HG02870 (cell line): ENCODE measurements around the gene TSHZ1.

Experiments
- ATAC-seq: cut with Tn5 transposase; IDR thresholded peaks from one replicate; pipeline ENCODE4 v1.9.1; 2021; ENCODE audit warnings: mild to moderate bottlenecking, moderate library complexity; ENCODE audit not compliant: unreplicated experiment

The TSHZ1 gene

GRCh38 chr18:75220551-75221355 is 10.2 kb downstream of the TSHZ1 start:
- ATAC-seq = no peak

- ATAC-seq = no peak
These were observed 10.8 kb downstream of the TSHZ1 start for GRCh38 chr18:75221397-75221796.

- no peak for ATAC-seq
These were observed 11.3 kb downstream of the TSHZ1 start for GRCh38 chr18:75221897-75222296.

GRCh38 chr18:75222407-75222806 is 11.8 kb downstream of the TSHZ1 start:
- ATAC-seq = no peak

GRCh38 chr18:75223687-75224347 is 13.2 kb downstream of the TSHZ1 start:
- ATAC-seq = no peak

GRCh38 chr18:75226286-75226955 is 15.8 kb downstream of the TSHZ1 start:
- ATAC-seq = no peak

- no peak for ATAC-seq
These were observed 16.3 kb downstream of the TSHZ1 start for GRCh38 chr18:75226956-75227316.

- no peak for ATAC-seq
These were observed 17.1 kb downstream of the TSHZ1 start for GRCh38 chr18:75227535-75228296.

- ATAC-seq = no peak
These were observed 18.4 kb downstream of the TSHZ1 start for GRCh38 chr18:75228967-75229366.

GRCh38 chr18:75229437-75229836 is 18.8 kb downstream of the TSHZ1 start:
- no peak for ATAC-seq

GRCh38 chr18:75230163-75231052 is 19.8 kb downstream of the TSHZ1 start:
- ATAC-seq = no peak

GRCh38 chr18:75231053-75231406 is 20.4 kb downstream of the TSHZ1 start:
- no peak for ATAC-seq

- ATAC-seq = no peak
These were observed 24.3 kb downstream of the TSHZ1 start for GRCh38 chr18:75234901-75235300.

- ATAC-seq = no peak
These were observed 25.3 kb downstream of the TSHZ1 start for GRCh38 chr18:75235896-75236295.

GRCh38 chr18:75238100-75238499 is 27.5 kb downstream of the TSHZ1 start:
- no peak for ATAC-seq

GRCh38 chr18:75238786-75239185 is 28.2 kb downstream of the TSHZ1 start:
- ATAC-seq = no peak

GRCh38 chr18:75240433-75240832 is 29.8 kb downstream of the TSHZ1 start:
- no peak for ATAC-seq

- ATAC-seq = no peak
These were observed 31.1 kb downstream of the TSHZ1 start for GRCh38 chr18:75241705-75242104.

- no peak for ATAC-seq
These were observed 34.0 kb downstream of the TSHZ1 start for GRCh38 chr18:75244351-75245313.
